Brain microvascular endothelial cell (primary cell): ENCODE measurements around the gene ELMO1.
"Not testable (repeated sequence)": the region's sequence is repeated elsewhere in the genome, so short reads cannot be mapped to it uniquely, and the experiment has no call there.

Experiments used
- DNase-seq: peaks from one replicate; pipeline ENCODE4 v3.0.0-alpha.2; 2020
- H3K27ac ChIP-seq: fragments of 250-450 bp; sonication (Bioruptor Pico); 2 replicates; pipeline ENCODE4 v1.5.1; 2020; ENCODE audit warnings: mild to moderate bottlenecking, moderate library complexity
- H3K27me3 ChIP-seq: fragments of 250-450 bp; sonication (Bioruptor Pico); replicated peaks from 2 replicates; pipeline ENCODE4 v1.5.1; 2020; ENCODE audit warnings: mild to moderate bottlenecking
- H3K36me3 ChIP-seq: fragments of 250-450 bp; sonication (Bioruptor Pico); replicated peaks from 2 replicates; pipeline ENCODE4 v1.5.1; 2020; ENCODE audit warnings: mild to moderate bottlenecking
- H3K4me3 ChIP-seq: 2 replicates; pipeline ENCODE4 v1.5.1; 2011; ENCODE audit warnings: low read depth, mild to moderate bottlenecking, control low read depth, low read length, moderate library complexity
- CTCF ChIP-seq: IDR thresholded peaks from 2 replicates; pipeline ENCODE4 v1.5.1; 2011; ENCODE audit warnings: low read depth, mild to moderate bottlenecking, moderate library complexity, low read length, control low read depth, inconsistent platforms; ENCODE audit errors: missing control alignments
- in situ Hi-C: cut with HindIII; loops from 2 replicates; pipeline ENCODE4 v1.10.0; 2017; ENCODE audit warnings: low sequenced_read_pairs, low pct_ligation_motif_present

Gene ELMO1

GRCh38 chr7:36984710-36985312, 463.9 kb downstream of the ELMO1 start:
- Histone ChIP-seq H3K27ac (no peak overlapping the region), H3K36me3 (no peaks in the 10 kb centered on the region), H3K4me3 (no peak overlapping the region), H3K27me3 (no peaks in the 10 kb centered on the region)
- DNase-seq: no peak
- TF ChIP-seq CTCF: no peak
- in situ Hi-C loops: no loop called here

DNA sequence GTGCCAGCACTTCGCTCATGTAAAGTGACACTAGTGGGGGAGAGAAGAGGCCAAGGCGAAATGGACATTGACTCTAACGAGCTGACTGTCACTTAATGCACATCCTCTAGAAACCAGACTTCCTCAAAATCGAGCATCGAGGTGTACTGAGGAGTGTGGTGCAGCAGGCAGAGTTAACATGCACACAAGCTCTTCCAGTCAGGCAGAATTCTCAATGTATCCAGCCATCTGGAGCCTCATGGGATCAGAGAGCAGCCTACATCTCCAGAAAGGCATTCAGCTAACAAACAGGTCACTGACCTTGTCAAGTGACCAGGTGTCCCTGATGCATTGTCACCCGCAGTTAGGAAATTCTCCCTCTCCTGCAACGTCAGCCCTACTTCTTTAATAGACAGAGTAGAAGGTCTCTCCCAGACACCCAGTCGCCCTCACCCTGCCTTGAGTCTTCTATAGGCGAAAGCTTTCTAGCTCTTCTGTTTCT, 464.6 kb downstream of the ELMO1 start:
- TF ChIP-seq CTCF: no peak
- H3K4me3 ChIP-seq: no peak overlapping the region
- in situ Hi-C loops: no loop called here

GRCh38 chr7:36982766-36983165, 465.9 kb downstream of the ELMO1 start:
- Histone ChIP-seq H3K27ac (no peak overlapping the region), H3K4me3 (no peak overlapping the region), H3K27me3 (no peaks in the 10 kb centered on the region), H3K36me3 (no peaks in the 10 kb centered on the region)
- no peak for DNase-seq
- in situ Hi-C loops: no loop called here
- TF ChIP-seq CTCF: no peak

More for the DNA sequence above, 464.6 kb downstream of the ELMO1 start:
- H3K27me3 ChIP-seq: no peaks in the 10 kb centered on the region
- no peaks in the 10 kb centered on the region for H3K36me3 ChIP-seq
- DNase-seq: no peak
- no peak overlapping the region for H3K27ac ChIP-seq

DNA sequence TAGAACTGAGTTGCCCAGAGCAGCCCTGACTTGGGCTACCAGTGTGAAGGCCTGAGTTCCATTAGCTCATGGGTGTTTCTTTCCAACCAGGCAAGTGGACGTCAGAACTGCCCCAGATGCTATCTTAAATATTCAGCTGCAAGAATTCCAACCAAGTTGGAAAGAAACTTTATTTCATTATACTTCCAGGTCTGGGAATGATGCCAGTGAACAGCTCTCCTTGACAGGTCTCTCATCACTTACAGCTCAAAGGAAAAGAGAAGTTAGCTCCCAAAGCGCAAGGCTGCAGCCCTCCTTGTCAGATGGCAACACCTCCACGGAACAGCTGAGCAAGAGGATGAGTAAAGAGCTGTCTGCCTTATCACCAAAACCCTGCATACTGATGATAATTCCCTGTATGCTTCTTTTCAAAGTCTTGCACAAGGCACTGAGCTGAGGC, 468.8 kb downstream of the ELMO1 start:
- H3K27ac ChIP-seq: no peak overlapping the region
- no peak for TF ChIP-seq CTCF
- no peaks in the 10 kb centered on the region for H3K36me3 ChIP-seq
- no peak overlapping the region for H3K4me3 ChIP-seq
- no peak for DNase-seq
- in situ Hi-C loops: no loop called here
- H3K27me3 ChIP-seq: no peaks in the 10 kb centered on the region

DNA sequence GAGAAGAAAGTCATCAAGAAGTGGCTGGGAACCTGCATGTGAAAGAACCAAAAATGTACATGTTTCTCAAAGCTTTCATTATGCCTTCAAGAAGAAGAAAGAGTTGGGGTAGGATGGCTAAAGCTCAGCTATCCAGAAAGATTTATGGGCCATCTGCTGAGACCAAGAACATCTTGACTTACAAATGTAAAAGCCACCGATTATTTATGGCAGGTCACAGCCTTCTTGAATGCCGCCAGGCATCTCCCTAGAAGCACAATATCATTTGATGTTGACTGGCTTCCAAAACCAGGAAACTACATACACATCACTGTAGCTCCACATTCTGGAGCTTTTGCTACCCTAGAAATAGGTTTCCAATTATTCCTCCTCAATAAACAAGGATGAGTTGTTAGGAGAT, 470.2 kb downstream of the ELMO1 start:
- in situ Hi-C loops: no loop called here
- H3K4me3 ChIP-seq: no peak overlapping the region
- H3K36me3 ChIP-seq: no peaks in the 10 kb centered on the region
- no peak for DNase-seq
- no peak for TF ChIP-seq CTCF
- no peaks in the 10 kb centered on the region for H3K27me3 ChIP-seq
- H3K27ac ChIP-seq: no peak overlapping the region

DNA sequence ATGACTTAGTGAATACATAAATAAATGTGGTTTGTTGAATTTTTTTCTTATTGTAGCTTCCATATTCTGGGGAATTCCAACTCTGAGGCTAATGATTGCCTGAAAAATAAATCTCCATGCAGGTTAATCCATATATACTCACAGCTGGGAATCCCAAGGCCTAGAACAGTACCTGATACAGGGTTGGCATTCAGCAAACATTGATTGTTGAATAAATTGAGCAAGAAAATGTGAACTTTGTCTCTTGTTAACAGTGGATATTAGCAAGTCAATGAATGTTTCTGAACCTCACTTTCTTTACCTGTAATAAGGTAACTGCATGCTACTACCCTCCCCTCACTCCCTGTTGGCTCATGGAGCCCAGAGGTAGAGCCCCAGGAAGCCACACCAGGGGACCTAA, 470.8 kb downstream of the ELMO1 start:
- no peak overlapping the region for H3K4me3 ChIP-seq
- no peak for DNase-seq
- in situ Hi-C loops: no loop called here
- no peak overlapping the region for H3K27ac ChIP-seq
- no peak for TF ChIP-seq CTCF
- H3K36me3 ChIP-seq: no peaks in the 10 kb centered on the region
- H3K27me3 ChIP-seq: no peaks in the 10 kb centered on the region

- H3K36me3 ChIP-seq, H3K4me3 ChIP-seq, in situ Hi-C loops, H3K27me3 ChIP-seq, H3K27ac ChIP-seq, DNase-seq: not testable (repeated sequence)
These were observed 475.1 kb downstream of the ELMO1 start for GRCh38 chr7:36973534-36973933.
